K562 (cell line): Measurements from ENCODE around the gene RTCA. TPM values are rescaled to one million over a fixed set of nuclear protein-coding genes. Genes with fewer than 3 reads are reported as not detected.

Experiments
- ATF3 ChIP-seq, 2 experiments: fragments of 450-650 bp in 1 of 2; sonication (generic) in 1 of 2; formaldehyde crosslinking in 1 of 2; IDR thresholded peaks in 1 of 2; conservative IDR thresholded peaks in 1 of 2; 2 replicates each; pipeline versions ENCODE4 v1.6.1 to v1.8.1; 2016 to 2023; ENCODE audit warnings: mild to moderate bottlenecking in 2 of 2, moderate library complexity in 2 of 2, inconsistent platforms in 1 of 2, missing genetic modification reagents in 1 of 2
- C11orf30 ChIP-seq: fragments of 450-650 bp; IDR thresholded peaks from 2 replicates; pipeline ENCODE4 v1.6.1; 2016; ENCODE audit warnings: low read depth, mild to moderate bottlenecking
- CHD1 ChIP-seq: fragments of 200-600 bp; sonication (generic); IDR thresholded peaks from one replicate; pipeline ENCODE4 v1.6.1; 2012; ENCODE audit warnings: mild to moderate bottlenecking, moderate library complexity, low read length, inconsistent platforms
- CREB1 ChIP-seq, 2 experiments: sonication (generic) in 1 of 2; formaldehyde crosslinking in 1 of 2; IDR thresholded peaks; 2 replicates each; pipeline versions ENCODE4 v1.6.1 to v1.8.0; 2012 to 2022; ENCODE audit warnings: inconsistent platforms in 1 of 2, mild to moderate bottlenecking in 1 of 2, missing genetic modification reagents in 1 of 2, moderate library complexity in 1 of 2
- FOXP1 ChIP-seq: sonication (generic); formaldehyde crosslinking; IDR thresholded peaks from 2 replicates; pipeline ENCODE4 v1.8.0; 2022; ENCODE audit warnings: mild to moderate bottlenecking, missing genetic modification reagents
- MAZ ChIP-seq, 2 experiments: fragments of 450-650 bp in 1 of 2; sonication (generic) in 1 of 2; formaldehyde crosslinking; IDR thresholded peaks in 1 of 2; conservative IDR thresholded peaks in 1 of 2; 2 replicates each; pipeline versions ENCODE4 v1.4.0 to v1.5.0; 2020; ENCODE audit warnings: mild to moderate bottlenecking in 1 of 2, missing genetic modification reagents in 1 of 2
- MNT ChIP-seq, 2 experiments: fragments of 450-650 bp; conservative IDR thresholded peaks; 2 replicates each; pipeline ENCODE4 v1.6.1; 2017; ENCODE audit warnings: mild to moderate bottlenecking in 2 of 2, moderate library complexity in 2 of 2
- PHF20 ChIP-seq: fragments of 450-650 bp; IDR thresholded peaks from 2 replicates; pipeline ENCODE4 v1.6.1; 2018; ENCODE audit not compliant: partially characterized antibody
- POLR2AphosphoS2 ChIP-seq: IDR thresholded peaks from 2 replicates; pipeline ENCODE4 v1.6.1; 2012; ENCODE audit warnings: low read length, improper control_type of control experiment
- RBFOX2 ChIP-seq: fragments of 200-400 bp; formaldehyde crosslinking; IDR thresholded peaks from 2 replicates; pipeline ENCODE4 v1.6.1; 2017; ENCODE audit warnings: low read depth, mild to moderate bottlenecking, low read length, moderate library complexity
- SIN3A ChIP-seq, 2 experiments: fragments of 150-350 bp in 1 of 2; IDR thresholded peaks; 2 replicates each; pipeline ENCODE4 v1.6.1; 2011 to 2016; ENCODE audit warnings: borderline replicate concordance in 2 of 2, low read depth in 2 of 2, low read length in 2 of 2, mild to moderate bottlenecking in 2 of 2, moderate library complexity in 2 of 2; ENCODE audit not compliant: control insufficient read depth in 1 of 2
- SIRT6 ChIP-seq: IDR thresholded peaks from one replicate; pipeline ENCODE4 v1.6.1; 2012; ENCODE audit warnings: low read depth, mild to moderate bottlenecking, control low read depth, inconsistent platforms, low read length, moderate library complexity
- SP1 ChIP-seq: sonication (generic); formaldehyde crosslinking; IDR thresholded peaks from 2 replicates; pipeline ENCODE4 v1.8.1; 2022; ENCODE audit warnings: mild to moderate bottlenecking, missing genetic modification reagents
- TAF9B ChIP-seq: fragments of 450-650 bp; IDR thresholded peaks from 2 replicates; pipeline ENCODE4 v1.6.1; 2018; ENCODE audit warnings: mild to moderate bottlenecking; ENCODE audit not compliant: partially characterized antibody
- TAL1 ChIP-seq: fragments of 450-650 bp; IDR thresholded peaks from 2 replicates; pipeline ENCODE4 v1.6.1; 2016; ENCODE audit warnings: mild to moderate bottlenecking
- TFAP4 ChIP-seq: sonication (generic); formaldehyde crosslinking; IDR thresholded peaks from 2 replicates; pipeline ENCODE4 v1.8.0; 2022; ENCODE audit warnings: missing genetic modification reagents, mild to moderate bottlenecking, moderate library complexity, borderline replicate concordance
- ZBTB11 ChIP-seq, 3 experiments: fragments of 200-800 bp in 1 of 3; fragments of 250-450 bp in 1 of 3; fragments of 450-650 bp in 1 of 3; sonication (Bioruptor Pico) in 1 of 3; sonication (Bioruptor generic) in 1 of 3; formaldehyde crosslinking in 1 of 3; IDR thresholded peaks; 2 replicates each; pipeline versions ENCODE4 v1.6.1 to v1.8.0; 2016 to 2022; ENCODE audit warnings: mild to moderate bottlenecking in 2 of 3, missing genetic modification characterization in 2 of 3, missing compliant biosample characterization in 1 of 3, moderate library complexity in 1 of 3
- ZNF253 ChIP-seq: fragments of 250-450 bp; sonication (Bioruptor Pico); conservative IDR thresholded peaks from 2 replicates; pipeline ENCODE4 v1.6.1; 2021; ENCODE audit warnings: mild to moderate bottlenecking
- polyA plus RNA-seq, 8 experiments: library from polyadenylated mRNA; depleted of rRNA in 4 of 8; stranded (reverse) in 5 of 8; unstranded in 3 of 8; fragments of >200 nt; fragmentation: Nextera tagmentation in 2 of 8; fragmentation: Illumina TruSeq in 1 of 8; extraction: Ambion mirVana in 2 of 8; extraction: Trizol in 1 of 8; gene quantifications; 2 replicates each; pipeline versions ENCODE4 v1.2.1 to v1.2.3, GENCODE V29; 2011 to 2014; ENCODE audit warnings: inconsistent platforms in 1 of 8, missing spikeins in 1 of 8
- total RNA-seq, 7 experiments: library from RNA; depleted of rRNA in 6 of 7; stranded (reverse); fragments of >200 nt in 6 of 7; fragmentation: Illumina TruSeq in 2 of 7; extraction: Trizol in 2 of 7; gene quantifications; 2 replicates each; pipeline versions ENCODE4 v1.2.1 to v1.2.3, GENCODE V29; 2011 to 2021; ENCODE audit warnings: low replicate concordance in 1 of 7

The RTCA gene
- total and polyA plus RNA-seq, 9 of the 15 experiments (the other 6 are each of a cell fraction or from before 2014, with no cell fraction given) = 11.6 to 57.2 (median 43.2) TPM

- TF ChIP-seq MAZ (CRISPR knock-in tag; conservative IDR thresholded peaks at IDR 0.05 in 1 of 2, IDR thresholded peaks at IDR 0.05 in 1 of 2) (peak; percentile 35 to 36; a peak in 1 of 4 replicates), ZNF253 (CRISPR knock-in tag) (no peak), CHD1 (peak; percentile 24), ZBTB11 (CRISPR knock-in tag; IDR thresholded peaks at IDR 0.05) (0 out of 6 replicates have a peak, but pooled peaks of 1 of the 3 experiments have one; percentile 53), TAL1 (peak; percentile 6; the same call in 1 of the 2 replicates), SIRT6 (no peak), FOXP1 (CRISPR knock-in tag) (peak; percentile 33; the same call in 1 of the 2 replicates), TAF9B (peak; percentile 96), TFAP4 (CRISPR knock-in tag) (peak; percentile 73; the same call in 1 of the 2 replicates), ATF3 (IDR thresholded peaks at IDR 0.05) (0 out of 2 replicates have a peak, but pooled peaks have one; percentile 27), ATF3 (CRISPR knock-in tag; conservative IDR thresholded peaks at IDR 0.05) (no peak), POLR2AphosphoS2 (peak; percentile 77; the same call in 1 of the 2 replicates), SP1 (CRISPR knock-in tag) (peak; percentile 51), CREB1 (IDR thresholded peaks at IDR 0.05) (peak; percentile 63; the same call in 1 of the 2 replicates), CREB1 (CRISPR knock-in tag; IDR thresholded peaks at IDR 0.05) (peak; percentile 72; the same call in 1 of the 2 replicates), RBFOX2 (peak; percentile 91), MNT (conservative IDR thresholded peaks at IDR 0.05) (peak; percentile 65 to 82), SIN3A (IDR thresholded peaks at IDR 0.05; ENCODE audit: borderline replicate concordance in 2 of 2, control insufficient read depth in 1 of 2, low read depth in 2 of 2, low read length in 2 of 2) (peak; percentile 79 to 82; a peak in 3 of 4 replicates), C11orf30 (peak; percentile 95), PHF20 (peak; percentile 90)
Measured at GRCh38 chr1:100249537-100250257, 16.3 kb upstream of the RTCA start, which contains the start of gene DBT (continued).
